ENCODE measurements around the gene SPINK4.

The SPINK4 gene

GRCh38 chr9:33239921-33240320 lies at the start of gene SPINK4:
Gene SPINK4, plus strand, starts transcription at chr9:33240167. Its CDS starts 42 bp downstream, at chr9:33240209.
- DNase-seq (ENCODE audit: low spot score): no peak

- no peak for DNase-seq (ENCODE audit: low spot score)
These were observed 47.3 kb upstream of the SPINK4 start for GRCh38 chr9:33192493-33193255.

- no peak for DNase-seq (ENCODE audit: low spot score)
These were observed 46.1 kb upstream of the SPINK4 start for GRCh38 chr9:33193818-33194217.

- no peak for DNase-seq (ENCODE audit: low spot score)
These were observed 43.2 kb upstream of the SPINK4 start for GRCh38 chr9:33196736-33197135.

- no peak for DNase-seq (ENCODE audit: low spot score)
These were observed 42.5 kb upstream of the SPINK4 start for GRCh38 chr9:33197279-33198152.

- no peak for DNase-seq (ENCODE audit: low spot score)
These were observed 41.8 kb upstream of the SPINK4 start for GRCh38 chr9:33198165-33198564.

- no peak for DNase-seq (ENCODE audit: low spot score)
These were observed 37.9 kb upstream of the SPINK4 start for GRCh38 chr9:33202018-33202417.

GRCh38 chr9:33202552-33203201 lies 37.3 kb upstream of the SPINK4 start:
- DNase-seq (ENCODE audit: low spot score): no peak

GRCh38 chr9:33209394-33209793 lies 30.6 kb upstream of the SPINK4 start:
- no peak for DNase-seq (ENCODE audit: low spot score)

GRCh38 chr9:33210006-33210715 lies 29.8 kb upstream of the SPINK4 start:
- DNase-seq (ENCODE audit: low spot score): no peak

- no peak for DNase-seq (ENCODE audit: low spot score)
These were observed 28.1 kb upstream of the SPINK4 start for GRCh38 chr9:33211695-33212393.

GRCh38 chr9:33220681-33221567 lies 19.0 kb upstream of the SPINK4 start:
- no peak for DNase-seq (ENCODE audit: low spot score)

GRCh38 chr9:33221568-33221884 lies 18.4 kb upstream of the SPINK4 start:
- DNase-seq (ENCODE audit: low spot score): no peak

GRCh38 chr9:33222031-33222430 lies 17.9 kb upstream of the SPINK4 start:
- no peak for DNase-seq (ENCODE audit: low spot score)

- no peak for DNase-seq (ENCODE audit: low spot score)
These were observed 16.3 kb upstream of the SPINK4 start for GRCh38 chr9:33223696-33224095.

- peak; percentile 78 for DNase-seq (ENCODE audit: low spot score)
These were observed 14.4 kb upstream of the SPINK4 start for GRCh38 chr9:33225319-33226147.

GRCh38 chr9:33227008-33227398 lies 13.0 kb upstream of the SPINK4 start:
- DNase-seq (ENCODE audit: low spot score): no peak

- DNase-seq (ENCODE audit: low spot score): no peak
These were observed 12.2 kb upstream of the SPINK4 start for GRCh38 chr9:33227741-33228140.

GRCh38 chr9:33228606-33229005 lies 11.4 kb upstream of the SPINK4 start:
- no peak for DNase-seq (ENCODE audit: low spot score)
